ENCODE measurements around the gene CDCP1. TPM values are rescaled to one million over a fixed set of nuclear protein-coding genes. Genes with fewer than 3 reads are reported as not detected.

The CDCP1 gene
- total RNA-seq, 2 experiments from 2014 or later, result 0.32 to 0.36 TPM

DNA sequence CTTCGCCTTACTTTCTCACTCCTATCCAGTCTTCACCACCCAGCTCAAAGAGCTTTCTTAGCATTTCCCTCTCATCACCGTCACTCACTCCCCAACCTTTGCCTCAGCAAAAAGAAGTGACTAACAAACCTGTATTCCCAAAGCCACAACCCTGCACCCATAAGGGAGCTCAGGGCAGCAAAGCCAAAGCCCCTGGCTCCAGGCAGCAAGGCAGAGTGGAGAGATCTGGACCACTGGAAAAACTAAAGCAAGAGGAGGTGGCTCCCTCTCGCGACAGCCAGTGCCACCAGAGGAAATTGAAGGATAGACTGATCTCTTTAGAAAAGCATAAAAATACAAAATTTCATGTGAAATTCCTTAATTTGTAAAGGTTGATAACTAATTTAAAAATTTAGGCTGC, 25.1 kb upstream of the CDCP1 start:
- DNase-seq, result no peak
- Mint-ChIP-seq H3K4me1 (ENCODE audit: low read depth) (peaks cover 14% of the 10 kb centered on the region), H3K36me3 (ENCODE audit: low read depth) (no peaks in the 10 kb centered on the region), H3K27ac (no peak overlapping the region), H3K27me3 (peaks cover 2% of the 10 kb centered on the region), H3K4me3 (no peak overlapping the region), H3K9me3 (no peaks in the 10 kb centered on the region)
- no peak for ATAC-seq
- intact Hi-C loops (cut with micrococcal nuclease), result no loop called here
- CTCF ChIA-PET, result interaction anchor here (2.1 kb wide), 1 partner anchor 135 kb away, joined by 4 read pairs; no protein-coding TSS in a partner anchor
- TF ChIP-seq, protein P1, sequence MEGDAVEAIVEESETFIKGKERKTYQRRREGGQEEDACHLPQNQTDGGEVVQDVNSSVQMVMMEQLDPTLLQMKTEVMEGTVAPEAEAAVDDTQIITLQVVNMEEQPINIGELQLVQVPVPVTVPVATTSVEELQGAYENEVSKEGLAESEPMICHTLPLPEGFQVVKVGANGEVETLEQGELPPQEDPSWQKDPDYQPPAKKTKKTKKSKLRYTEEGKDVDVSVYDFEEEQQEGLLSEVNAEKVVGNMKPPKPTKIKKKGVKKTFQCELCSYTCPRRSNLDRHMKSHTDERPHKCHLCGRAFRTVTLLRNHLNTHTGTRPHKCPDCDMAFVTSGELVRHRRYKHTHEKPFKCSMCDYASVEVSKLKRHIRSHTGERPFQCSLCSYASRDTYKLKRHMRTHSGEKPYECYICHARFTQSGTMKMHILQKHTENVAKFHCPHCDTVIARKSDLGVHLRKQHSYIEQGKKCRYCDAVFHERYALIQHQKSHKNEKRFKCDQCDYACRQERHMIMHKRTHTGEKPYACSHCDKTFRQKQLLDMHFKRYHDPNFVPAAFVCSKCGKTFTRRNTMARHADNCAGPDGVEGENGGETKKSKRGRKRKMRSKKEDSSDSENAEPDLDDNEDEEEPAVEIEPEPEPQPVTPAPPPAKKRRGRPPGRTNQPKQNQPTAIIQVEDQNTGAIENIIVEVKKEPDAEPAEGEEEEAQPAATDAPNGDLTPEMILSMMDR (IDR thresholded peaks at IDR 0.05), result no peak
- POLR2A ChIA-PET, result no interaction called here

DNA sequence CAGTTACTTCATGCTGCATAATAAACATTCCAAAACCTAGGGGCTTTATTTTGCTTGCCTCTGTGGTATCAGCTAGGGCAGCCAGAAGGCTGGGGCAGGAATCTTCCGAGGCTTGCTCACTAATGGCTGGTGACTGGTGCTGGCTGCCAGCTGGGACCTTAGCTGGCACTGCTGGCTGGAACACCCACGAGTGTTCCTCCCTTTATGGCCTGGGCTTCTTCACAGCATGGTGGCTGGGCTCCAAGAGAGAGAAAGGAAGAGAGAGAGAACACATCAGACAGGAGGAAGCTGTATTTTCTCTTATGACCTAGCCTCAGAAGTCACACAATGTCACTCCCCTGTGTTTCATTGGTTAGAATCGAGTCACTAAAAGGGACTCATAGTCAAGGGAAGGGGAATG, 23.9 kb upstream of the CDCP1 start:
- ChIA-PET POLR2A (no interaction called here), CTCF (interaction anchor here (2.1 kb wide), 1 partner anchor 134 kb away, joined by 4 read pairs; no protein-coding TSS in a partner anchor)
- intact Hi-C loops (cut with micrococcal nuclease), result no loop called here
- Mint-ChIP-seq H3K4me3 (no peak overlapping the region), H3K27me3 (peaks cover 2% of the 10 kb centered on the region), H3K4me1 (ENCODE audit: low read depth) (peaks cover 14% of the 10 kb centered on the region), H3K9me3 (peaks cover 1% of the 10 kb centered on the region), H3K27ac (no peak overlapping the region), H3K36me3 (ENCODE audit: low read depth) (no peaks in the 10 kb centered on the region)
- DNase-seq (no peak), ATAC-seq (no peak)
- TF ChIP-seq, protein P1 (IDR thresholded peaks at IDR 0.05), result no peak

DNA sequence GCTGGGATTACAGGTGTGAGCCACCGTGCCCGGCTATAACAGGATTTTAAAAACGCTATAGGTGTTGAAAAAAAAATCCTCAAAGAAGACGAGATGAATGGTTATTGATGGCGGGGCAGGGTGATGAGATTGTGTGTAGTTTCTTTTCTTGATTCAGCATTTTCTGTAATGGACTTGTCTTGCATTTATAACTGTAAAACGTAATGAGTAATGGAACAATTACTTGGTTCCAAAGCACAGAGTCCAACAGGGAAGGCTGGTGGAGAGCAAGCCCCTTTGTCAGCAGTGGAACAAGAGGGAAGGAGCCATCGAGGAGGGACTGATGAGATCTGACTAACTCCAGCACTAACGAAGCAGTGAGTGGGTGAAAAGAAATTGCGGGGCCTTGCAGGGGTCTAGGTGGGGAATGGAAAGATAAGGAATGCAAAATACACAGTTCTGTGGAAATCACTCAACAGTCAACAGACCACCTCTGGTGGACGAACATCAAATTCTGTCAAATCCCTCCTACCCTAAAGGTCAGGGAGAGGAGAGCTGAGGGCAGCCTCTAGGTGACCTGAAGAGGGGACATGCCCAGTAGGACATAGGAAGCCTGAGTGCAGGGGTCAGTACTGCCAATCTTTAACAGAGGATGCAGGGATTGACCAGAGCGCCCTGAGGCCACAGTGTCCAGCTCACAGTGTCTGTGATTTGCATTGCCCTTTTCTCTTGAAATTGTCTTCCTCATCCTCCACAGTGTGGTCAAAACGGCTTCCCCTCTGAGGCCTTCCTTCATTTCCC, 23.1 kb upstream of the CDCP1 start:
- Mint-ChIP-seq H3K27me3 (peaks cover 2% of the 10 kb centered on the region), H3K4me1 (ENCODE audit: low read depth) (peaks cover 14% of the 10 kb centered on the region), H3K36me3 (ENCODE audit: low read depth) (no peaks in the 10 kb centered on the region), H3K4me3 (no peak overlapping the region), H3K9me3 (peaks cover 1% of the 10 kb centered on the region), H3K27ac (no peak overlapping the region)
- intact Hi-C loops (cut with micrococcal nuclease), result no loop called here
- ATAC-seq (no peak), DNase-seq (no peak)
- ChIA-PET POLR2A (no interaction called here), CTCF (interaction anchor here (2.1 kb wide), 1 partner anchor 133 kb away, joined by 4 read pairs; no protein-coding TSS in a partner anchor)
- TF ChIP-seq, protein P1 (IDR thresholded peaks at IDR 0.05), result no peak

DNA sequence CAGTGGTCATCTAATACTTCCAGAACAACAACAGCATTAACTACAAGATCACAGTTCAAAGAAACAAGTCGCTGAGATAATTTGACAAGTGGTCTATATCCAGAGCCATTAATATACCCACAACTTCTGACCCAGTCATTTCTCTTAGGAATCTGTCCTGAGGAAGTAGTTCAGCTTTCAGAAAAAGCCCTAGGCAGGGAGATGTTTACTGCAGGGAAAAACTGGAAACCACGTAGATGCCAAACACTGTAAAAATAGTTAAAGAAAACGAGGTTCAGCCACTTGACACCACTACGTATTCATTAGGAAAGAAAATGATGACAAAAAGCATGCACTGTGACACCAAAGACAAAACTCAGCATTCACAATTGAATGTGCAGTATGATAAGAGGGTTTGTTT, 22.3 kb upstream of the CDCP1 start:
- DNase-seq, result no peak
- TF ChIP-seq, protein P1 (IDR thresholded peaks at IDR 0.05), result no peak
- no peak for ATAC-seq
- H3K27ac Mint-ChIP-seq, result no peak overlapping the region
- H3K27me3 Mint-ChIP-seq, result peaks cover 2% of the 10 kb centered on the region
- no peaks in the 10 kb centered on the region for H3K36me3 Mint-ChIP-seq (ENCODE audit: low read depth)
- intact Hi-C loops (cut with micrococcal nuclease), result no loop called here
- peaks cover 14% of the 10 kb centered on the region for H3K4me1 Mint-ChIP-seq (ENCODE audit: low read depth)
- H3K4me3 Mint-ChIP-seq, result no peak overlapping the region
- CTCF ChIA-PET, result no interaction called here
- POLR2A ChIA-PET, result no interaction called here
- H3K9me3 Mint-ChIP-seq, result peaks cover 1% of the 10 kb centered on the region

Measured in activated CD8-positive, alpha-beta T cell treated with anti-CD3 and anti-CD28 coated beads for 36 hours (primary cell).